ENCODE measurements around the gene ETFB. TPM values are rescaled to one million over a fixed set of nuclear protein-coding genes. Genes with fewer than 3 reads are reported as not detected.

The ETFB gene
- total and polyA plus RNA-seq, 4 donors, result 129 to 713 (median 467) TPM

GRCh38 chr19:51320280-51320657, 45.9 kb downstream of the ETFB start:
- H3K4me3 ChIP-seq (ENCODE audit: low read depth in 1 of 3, low read length in 3 of 3), result no peak overlapping the region
- H3K36me3 ChIP-seq (ENCODE audit: control insufficient read depth in 4 of 4, insufficient read depth in 3 of 4, low read depth in 1 of 4, low read length in 3 of 4), result no peaks in the 10 kb centered on the region
- H3K27ac ChIP-seq (ENCODE audit: low read depth in 1 of 2, low read length in 2 of 2), result no peak overlapping the region
- no peaks in the 10 kb centered on the region for H3K4me1 ChIP-seq (ENCODE audit: control insufficient read depth in 4 of 4, insufficient read depth in 4 of 4, low read length in 3 of 4)
- no peak overlapping the region for H3K9ac ChIP-seq (ENCODE audit: low read depth in 1 of 2, low read length in 2 of 2)
- peaks cover 0 to 4% (median 0%) of the 10 kb centered on the region in 4 donors for H3K27me3 ChIP-seq (ENCODE audit: control insufficient read depth in 4 of 4, insufficient read depth in 4 of 4, low read length in 3 of 4)
- WGBS, result 19% methylated on average over 14 of the region's 14 CpGs
- TF ChIP-seq HNF4G (IDR thresholded peaks at IDR 0.05), result no peak
- no peak for TF ChIP-seq EGR1 (IDR thresholded peaks at IDR 0.05; ENCODE audit: low read depth in 2 of 2)
- TF ChIP-seq JUND (IDR thresholded peaks at IDR 0.05), result no peak
- TF ChIP-seq SP1 (IDR thresholded peaks at IDR 0.05), result no peak
- no peak for TF ChIP-seq YY1 (IDR thresholded peaks at IDR 0.05)
- no peak for TF ChIP-seq ZBTB33 (IDR thresholded peaks at IDR 0.05)
- TF ChIP-seq FOXA2 (IDR thresholded peaks at IDR 0.05), result no peak
- TF ChIP-seq MAX (IDR thresholded peaks at IDR 0.05), result no peak
- TF ChIP-seq RAD21 (IDR thresholded peaks at IDR 0.05), result no peak
- no peak for TF ChIP-seq CTCF (IDR thresholded peaks at IDR 0.05; ENCODE audit: low read depth, low read length, missing input control)
- TF ChIP-seq REST (IDR thresholded peaks at IDR 0.05), result no peak
- no peak for TF ChIP-seq RXRA (IDR thresholded peaks at IDR 0.05)
- no peak for TF ChIP-seq HNF4A (conservative IDR thresholded peaks at IDR 0.05)
- no peak for TF ChIP-seq ATF3 (IDR thresholded peaks at IDR 0.05)
- DNase-seq (ENCODE audit: low spot score), result no peak
- no peaks in the 10 kb centered on the region for H3K9me3 ChIP-seq (ENCODE audit: control insufficient read depth in 4 of 4, low read length in 3 of 4)

- no peak for TF ChIP-seq FOXA2 (IDR thresholded peaks at IDR 0.05)
- TF ChIP-seq TAF1 (conservative IDR thresholded peaks at IDR 0.05), result no peak
- TF ChIP-seq HNF4G (IDR thresholded peaks at IDR 0.05), result no peak
- TF ChIP-seq RAD21 (IDR thresholded peaks at IDR 0.05), result no peak
- no peak for TF ChIP-seq SP1 (IDR thresholded peaks at IDR 0.05)
- no peak for TF ChIP-seq GABPA (IDR thresholded peaks at IDR 0.05 in 1 of 2, conservative IDR thresholded peaks at IDR 0.05 in 1 of 2)
- 88% methylated on average over 14 of the region's 14 CpGs for WGBS
- peaks cover 0 to 4% (median 0%) of the 10 kb centered on the region in 4 donors for H3K27me3 ChIP-seq (ENCODE audit: control insufficient read depth in 4 of 4, insufficient read depth in 4 of 4, low read length in 3 of 4)
These were observed 46.4 kb downstream of the ETFB start for GRCh38 chr19:51319649-51320279.

More at GRCh38 chr19:51319649-51320279, 46.4 kb downstream of the ETFB start:
- no peak for DNase-seq (ENCODE audit: low spot score)
- Histone ChIP-seq H3K27ac (ENCODE audit: low read depth in 1 of 2, low read length in 2 of 2) (no peak overlapping the region), H3K9me3 (ENCODE audit: control insufficient read depth in 4 of 4, low read length in 3 of 4) (no peaks in the 10 kb centered on the region), H3K36me3 (ENCODE audit: control insufficient read depth in 4 of 4, insufficient read depth in 3 of 4, low read depth in 1 of 4, low read length in 3 of 4) (no peaks in the 10 kb centered on the region), H3K4me3 (ENCODE audit: low read depth in 1 of 3, low read length in 3 of 3) (no peak overlapping the region), H3K4me1 (ENCODE audit: control insufficient read depth in 4 of 4, insufficient read depth in 4 of 4, low read length in 3 of 4) (no peaks in the 10 kb centered on the region), H3K9ac (ENCODE audit: low read depth in 1 of 2, low read length in 2 of 2) (no peak overlapping the region)

Data from liver (tissue), 9 donors.